Skeletal muscle satellite cell (primary cell): Measurements from ENCODE around the gene LY9.

ENCODE experiments used
- H3K27me3 ChIP-seq: 2 replicates; pipeline ENCODE4 v1.7.0; 2013; ENCODE audit warnings: low read length; ENCODE audit not compliant: control insufficient read depth, insufficient read depth
- H3K36me3 ChIP-seq: 2 replicates; pipeline ENCODE4 v1.7.0; 2013; ENCODE audit warnings: mild to moderate bottlenecking, control low read depth, low read length; ENCODE audit not compliant: insufficient read depth
- H3K4me1 ChIP-seq: 2 replicates; pipeline ENCODE4 v1.7.0; 2013; ENCODE audit warnings: low read length; ENCODE audit not compliant: control insufficient read depth, insufficient read depth
- H3K4me2 ChIP-seq: 2 replicates; pipeline ENCODE4 v1.7.0; 2013; ENCODE audit warnings: mild to moderate bottlenecking, low read length
- H3K4me3 ChIP-seq: 2 replicates; pipeline ENCODE4 v1.7.0; 2013; ENCODE audit warnings: low read length
- H3K9ac ChIP-seq: 2 replicates; pipeline ENCODE4 v1.7.0; 2013; ENCODE audit warnings: mild to moderate bottlenecking, low read depth, low read length, moderate library complexity
- H3K9me3 ChIP-seq: replicated peaks from 2 replicates; pipeline ENCODE4 v1.7.0; 2013; ENCODE audit warnings: mild to moderate bottlenecking, control low read depth, low read length

Gene LY9

DNA sequence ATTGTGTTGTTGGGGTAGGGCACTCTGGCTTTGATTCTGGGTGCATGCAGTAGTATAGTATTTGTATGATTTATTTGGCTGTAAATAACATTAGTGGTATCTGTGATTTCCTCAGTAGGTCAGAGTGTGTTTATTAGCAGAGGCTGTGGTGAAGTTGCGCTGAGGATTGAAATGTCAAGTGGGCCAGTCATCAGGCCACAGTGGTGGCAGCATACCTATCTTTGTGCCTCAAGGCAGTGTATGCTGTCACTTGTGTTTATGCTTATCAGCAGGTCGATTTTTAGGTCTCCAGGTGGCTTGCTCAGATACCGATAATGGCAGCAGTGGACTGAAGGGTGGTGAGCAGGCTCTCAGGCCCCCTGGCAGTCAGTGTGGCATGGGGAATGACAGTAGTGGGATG, 11.3 kb downstream of the LY9 start:
- no peaks in the 10 kb centered on the region for H3K9me3 ChIP-seq
- no peaks in the 10 kb centered on the region for H3K36me3 ChIP-seq
- no peaks in the 10 kb centered on the region for H3K4me1 ChIP-seq

DNA sequence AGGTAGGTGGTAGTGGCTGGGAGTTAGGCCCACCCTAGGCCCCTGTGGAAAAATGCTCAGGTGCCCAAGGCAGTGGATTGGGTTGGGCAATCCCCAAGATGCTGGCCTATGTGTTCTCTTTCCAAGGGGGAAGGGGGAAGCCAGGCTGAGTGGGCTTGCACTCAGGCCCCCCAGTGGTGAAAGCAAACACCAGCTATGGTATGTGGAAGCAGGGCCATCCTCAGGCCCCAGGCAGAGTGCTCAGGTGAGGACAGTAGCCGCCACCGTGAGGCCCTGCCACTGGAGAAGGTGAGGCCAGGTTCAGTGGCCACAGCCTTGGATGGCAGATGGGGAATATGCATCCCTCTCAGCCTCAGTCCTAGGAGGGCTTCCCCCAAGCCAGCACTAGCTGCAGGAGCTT, 11.8 kb downstream of the LY9 start:
- H3K9ac ChIP-seq, result no peak overlapping the region
- no peak overlapping the region for H3K4me3 ChIP-seq
- H3K27me3 ChIP-seq, result no peaks in the 10 kb centered on the region
- H3K4me2 ChIP-seq, result no peak overlapping the region
- no peaks in the 10 kb centered on the region for H3K4me1 ChIP-seq
- no peaks in the 10 kb centered on the region for H3K9me3 ChIP-seq
- no peaks in the 10 kb centered on the region for H3K36me3 ChIP-seq

More for the DNA sequence above, 11.3 kb downstream of the LY9 start:
- Histone ChIP-seq H3K4me2 (no peak overlapping the region), H3K4me3 (no peak overlapping the region), H3K27me3 (no peaks in the 10 kb centered on the region), H3K9ac (no peak overlapping the region)

DNA sequence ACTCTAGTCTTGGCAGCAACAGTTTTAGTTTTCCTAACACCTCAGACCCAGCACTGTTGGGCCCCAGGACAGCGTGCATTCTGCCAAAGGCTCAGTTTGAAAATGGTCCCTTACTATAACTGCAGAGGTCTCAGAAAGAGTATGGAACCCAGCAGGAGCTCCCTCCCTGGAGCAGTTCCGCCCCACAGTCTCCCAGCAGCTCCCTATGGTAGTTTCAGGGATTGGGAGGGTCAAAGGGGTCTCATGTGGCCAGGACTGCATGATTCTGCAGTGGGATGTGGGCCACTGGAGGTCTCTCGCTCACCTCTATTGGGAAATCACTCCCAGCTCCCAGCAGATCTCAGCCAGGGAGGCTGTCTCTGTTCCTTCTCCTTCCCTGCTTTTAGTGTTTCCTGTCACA, 12.3 kb downstream of the LY9 start:
- Histone ChIP-seq H3K9ac (no peak overlapping the region), H3K4me2 (no peak overlapping the region), H3K27me3 (no peaks in the 10 kb centered on the region), H3K4me3 (no peak overlapping the region), H3K36me3 (no peaks in the 10 kb centered on the region), H3K9me3 (no peaks in the 10 kb centered on the region), H3K4me1 (no peaks in the 10 kb centered on the region)

DNA sequence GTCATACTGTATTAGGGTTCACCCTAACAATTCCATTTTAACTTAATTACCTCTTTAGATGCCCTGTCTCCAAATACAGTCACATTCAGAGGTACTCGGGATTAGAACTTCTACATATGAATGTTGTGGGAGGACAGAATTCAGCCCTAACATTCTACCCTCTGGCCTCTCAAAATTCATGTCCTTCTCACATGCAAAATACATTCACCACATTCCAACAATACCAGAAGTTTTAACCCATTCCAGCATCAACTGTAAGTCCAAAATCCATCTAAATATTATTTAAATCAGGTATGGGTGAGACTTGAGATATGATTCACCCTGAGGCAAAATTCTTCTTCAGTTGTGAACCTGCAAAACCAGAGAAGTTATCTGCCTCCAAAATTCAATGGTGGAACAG, 14.5 kb downstream of the LY9 start:
- no peaks in the 10 kb centered on the region for H3K27me3 ChIP-seq
- H3K9me3 ChIP-seq, result no peaks in the 10 kb centered on the region
- no peak overlapping the region for H3K4me3 ChIP-seq
- no peak overlapping the region for H3K9ac ChIP-seq
- no peaks in the 10 kb centered on the region for H3K36me3 ChIP-seq
- no peak overlapping the region for H3K4me2 ChIP-seq
- no peaks in the 10 kb centered on the region for H3K4me1 ChIP-seq

DNA sequence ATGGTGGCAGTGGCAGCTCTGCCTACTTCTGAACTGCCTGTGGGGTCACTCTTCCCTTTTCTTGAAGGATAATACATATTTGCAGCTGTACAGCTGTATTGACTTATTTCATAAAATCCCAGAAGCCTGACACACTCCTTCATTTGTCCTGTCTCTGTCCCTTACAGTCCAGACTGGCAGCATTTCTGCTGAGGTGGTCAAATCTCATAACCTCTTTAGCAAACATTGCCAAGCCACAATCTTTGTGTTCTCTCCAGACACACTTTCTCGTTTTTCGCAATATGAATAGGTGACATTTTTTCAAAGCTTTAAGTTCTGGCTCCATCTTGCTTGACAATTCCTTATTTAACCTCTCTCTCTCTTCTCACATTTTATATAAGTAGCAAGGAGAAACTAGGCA, 15.2 kb downstream of the LY9 start:
- Histone ChIP-seq H3K4me1 (no peaks in the 10 kb centered on the region), H3K27me3 (no peaks in the 10 kb centered on the region), H3K36me3 (no peaks in the 10 kb centered on the region), H3K4me2 (no peak overlapping the region), H3K9me3 (no peaks in the 10 kb centered on the region), H3K4me3 (no peak overlapping the region), H3K9ac (no peak overlapping the region)

DNA sequence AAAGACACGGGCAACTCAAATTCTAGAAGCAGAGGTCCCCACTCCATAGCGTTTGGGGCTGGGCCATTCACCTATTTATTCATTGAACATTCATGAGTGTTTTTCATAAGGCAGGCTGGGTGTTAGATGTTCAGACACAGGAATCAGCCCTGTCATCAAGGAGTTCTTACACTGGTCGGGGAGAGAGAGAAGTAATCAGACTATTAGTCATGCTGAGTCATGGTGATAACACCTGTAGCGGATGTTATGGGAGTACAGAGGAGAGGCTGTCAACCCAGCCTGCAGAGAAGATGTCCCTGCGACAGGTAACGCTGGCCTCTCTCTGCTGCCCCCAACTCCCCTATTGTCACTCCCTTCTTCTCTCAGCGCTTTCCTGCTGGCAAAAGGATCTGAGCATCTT, 17.2 kb downstream of the LY9 start:
- Histone ChIP-seq H3K9ac (no peak overlapping the region), H3K4me1 (no peaks in the 10 kb centered on the region), H3K9me3 (no peaks in the 10 kb centered on the region), H3K36me3 (no peaks in the 10 kb centered on the region), H3K27me3 (no peaks in the 10 kb centered on the region), H3K4me2 (no peak overlapping the region), H3K4me3 (no peak overlapping the region)

DNA sequence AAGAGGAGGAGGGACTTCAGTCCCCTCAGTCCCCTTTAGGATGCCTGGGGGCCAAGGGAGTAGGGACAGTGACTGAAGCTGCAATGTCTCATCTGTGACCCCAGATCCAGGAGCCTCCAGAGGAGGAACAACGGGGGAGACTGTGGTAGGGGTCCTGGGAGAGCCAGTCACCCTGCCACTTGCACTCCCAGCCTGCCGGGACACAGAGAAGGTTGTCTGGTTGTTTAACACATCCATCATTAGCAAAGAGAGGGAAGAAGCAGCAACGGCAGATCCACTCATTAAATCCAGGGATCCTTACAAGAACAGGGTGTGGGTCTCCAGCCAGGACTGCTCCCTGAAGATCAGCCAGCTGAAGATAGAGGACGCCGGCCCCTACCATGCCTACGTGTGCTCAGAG, 18.3 kb downstream of the LY9 start:
- Histone ChIP-seq H3K4me3 (no peak overlapping the region), H3K27me3 (no peaks in the 10 kb centered on the region), H3K4me1 (no peaks in the 10 kb centered on the region), H3K9me3 (no peaks in the 10 kb centered on the region), H3K4me2 (no peak overlapping the region), H3K9ac (no peak overlapping the region), H3K36me3 (no peaks in the 10 kb centered on the region)

DNA sequence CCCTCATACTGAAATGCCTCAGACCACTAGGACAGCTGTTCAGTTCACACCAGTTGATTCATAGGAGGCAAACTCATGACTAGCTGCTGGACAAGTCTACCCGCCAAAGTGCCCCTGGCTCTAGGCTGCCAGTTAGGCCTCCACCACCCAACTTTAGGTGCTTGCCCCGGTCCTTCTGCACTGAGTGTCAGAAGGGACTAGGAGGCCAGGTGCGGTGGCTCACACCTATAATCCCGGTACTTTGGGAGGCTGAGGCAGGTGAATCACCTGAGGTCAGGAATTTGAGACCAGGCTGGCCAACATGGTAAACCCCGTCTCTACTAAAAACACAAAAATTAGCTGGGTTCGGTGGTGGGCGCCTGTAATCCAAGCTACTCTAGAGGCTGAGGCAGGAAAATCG, 18.9 kb downstream of the LY9 start:
- H3K27me3 ChIP-seq, result no peaks in the 10 kb centered on the region
- H3K9ac ChIP-seq, result no peak overlapping the region
- no peak overlapping the region for H3K4me2 ChIP-seq
- no peaks in the 10 kb centered on the region for H3K36me3 ChIP-seq
- H3K4me3 ChIP-seq, result no peak overlapping the region
- no peaks in the 10 kb centered on the region for H3K9me3 ChIP-seq
- H3K4me1 ChIP-seq, result no peaks in the 10 kb centered on the region

DNA sequence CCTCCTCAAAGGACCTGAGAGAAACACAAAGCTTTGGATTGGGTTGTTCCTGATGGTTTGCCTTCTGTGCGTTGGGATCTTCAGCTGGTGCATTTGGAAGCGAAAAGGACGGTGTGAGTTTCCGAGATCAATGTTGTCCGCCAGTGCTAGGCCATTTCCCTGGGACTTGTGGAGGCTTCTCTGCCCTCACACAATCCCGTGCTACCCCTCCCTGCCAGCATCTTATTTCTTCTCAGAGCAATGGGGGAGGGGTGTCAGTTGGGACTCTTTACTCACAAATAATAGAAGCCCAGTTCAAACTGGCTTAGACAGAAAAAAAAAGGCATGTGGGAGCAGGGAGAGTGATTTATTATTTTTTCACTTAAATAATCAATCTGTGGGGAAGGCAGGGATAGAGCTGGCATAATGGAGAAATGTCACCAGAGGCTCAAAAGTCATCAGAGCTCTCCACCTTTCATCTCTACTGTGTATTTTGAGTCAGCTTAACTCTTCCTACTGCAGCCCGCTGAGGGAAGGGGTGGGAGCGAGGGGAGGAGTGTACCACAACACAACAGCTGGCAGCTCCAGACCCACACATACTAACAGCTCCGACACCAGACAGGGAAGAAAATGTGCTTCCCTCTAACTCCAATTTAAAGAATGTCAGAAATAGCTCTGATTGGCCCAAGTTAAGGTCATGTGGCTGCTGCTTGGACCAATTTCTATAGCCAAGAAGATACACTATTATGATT, 22.4 kb downstream of the LY9 start:
- H3K9ac ChIP-seq, result no peak overlapping the region
- no peaks in the 10 kb centered on the region for H3K36me3 ChIP-seq
- no peak overlapping the region for H3K4me2 ChIP-seq
- H3K27me3 ChIP-seq, result no peaks in the 10 kb centered on the region
- no peak overlapping the region for H3K4me3 ChIP-seq
- H3K4me1 ChIP-seq, result no peaks in the 10 kb centered on the region
- no peaks in the 10 kb centered on the region for H3K9me3 ChIP-seq

DNA sequence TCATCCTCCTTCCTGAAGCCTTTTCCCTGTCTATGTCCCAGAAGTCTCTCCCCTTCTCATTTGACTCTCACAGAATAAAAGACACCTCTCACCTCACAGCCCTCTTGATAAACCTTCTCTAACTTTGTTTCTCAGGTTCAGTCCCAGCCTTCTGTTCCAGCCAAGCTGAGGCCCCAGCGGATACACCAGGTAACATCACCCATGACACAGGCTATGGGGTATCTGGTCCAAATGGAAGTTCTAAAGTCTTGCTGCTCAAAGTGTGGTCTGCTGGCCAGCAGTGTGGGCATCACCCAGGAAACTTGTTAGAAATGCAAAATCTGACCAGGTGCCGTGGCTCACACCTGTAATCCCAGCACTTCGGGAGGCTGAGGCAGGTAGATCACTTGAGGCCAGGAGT, 23.2 kb downstream of the LY9 start:
- Histone ChIP-seq H3K9me3 (no peaks in the 10 kb centered on the region), H3K36me3 (no peaks in the 10 kb centered on the region), H3K4me3 (no peak overlapping the region), H3K9ac (no peak overlapping the region), H3K27me3 (no peaks in the 10 kb centered on the region), H3K4me1 (no peaks in the 10 kb centered on the region), H3K4me2 (no peak overlapping the region)

DNA sequence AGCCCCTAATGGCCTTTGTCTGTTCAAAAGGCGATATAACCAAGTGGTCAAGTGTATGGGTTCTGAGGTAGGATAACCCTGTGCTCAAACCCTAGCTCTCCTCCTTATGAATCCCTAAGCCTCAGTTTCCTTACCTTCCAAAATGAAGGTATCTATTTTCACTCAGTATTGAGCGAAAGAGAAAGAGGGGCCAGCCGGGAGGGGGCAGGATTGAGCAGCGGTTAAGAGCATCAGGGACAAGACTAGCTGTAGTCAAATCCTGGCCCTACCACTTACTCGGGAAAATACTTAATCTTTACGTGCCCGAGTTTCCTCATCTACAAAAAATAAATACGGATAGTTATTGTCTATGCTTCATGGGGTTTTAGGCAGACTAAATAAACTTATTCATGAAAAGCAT, 25.7 kb downstream of the LY9 start:
- Histone ChIP-seq H3K9ac (no peak overlapping the region), H3K9me3 (no peaks in the 10 kb centered on the region), H3K4me3 (no peak overlapping the region), H3K4me1 (no peaks in the 10 kb centered on the region), H3K36me3 (no peaks in the 10 kb centered on the region), H3K27me3 (no peaks in the 10 kb centered on the region), H3K4me2 (no peak overlapping the region)

DNA sequence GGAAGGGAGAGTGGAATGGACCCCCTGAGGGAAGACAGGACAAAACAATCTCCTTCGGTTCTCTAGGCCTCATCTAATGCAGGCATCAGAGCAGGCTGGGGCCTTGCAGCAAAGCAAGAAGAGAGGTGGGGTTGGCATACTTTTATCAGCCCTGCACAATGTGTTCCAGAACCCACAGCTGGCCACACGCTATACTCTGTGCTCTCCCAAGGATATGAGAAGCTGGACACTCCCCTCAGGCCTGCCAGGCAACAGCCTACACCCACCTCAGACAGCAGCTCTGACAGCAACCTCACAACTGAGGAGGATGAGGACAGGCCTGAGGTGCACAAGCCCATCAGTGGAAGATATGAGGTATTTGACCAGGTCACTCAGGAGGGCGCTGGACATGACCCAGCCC, 27.3 kb downstream of the LY9 start:
- H3K4me3 ChIP-seq, result no peak overlapping the region
- no peaks in the 10 kb centered on the region for H3K4me1 ChIP-seq
- no peak overlapping the region for H3K9ac ChIP-seq
- H3K36me3 ChIP-seq, result no peaks in the 10 kb centered on the region
- H3K27me3 ChIP-seq, result no peaks in the 10 kb centered on the region
- H3K4me2 ChIP-seq, result no peak overlapping the region
- no peaks in the 10 kb centered on the region for H3K9me3 ChIP-seq
